CD4-positive, alpha-beta T cell treated with Interleukin-10 for 1 hour (primary cell): Measurements from ENCODE around the gene RPL22L1.
"Not testable (repeated sequence)": the region's sequence is repeated elsewhere in the genome, so short reads cannot be mapped to it uniquely, and the experiment has no call there.

ENCODE experiments used
- DNase-seq: peaks from one replicate; pipeline ENCODE4 v3.0.0-alpha.2; 2020

The RPL22L1 gene

DNA sequence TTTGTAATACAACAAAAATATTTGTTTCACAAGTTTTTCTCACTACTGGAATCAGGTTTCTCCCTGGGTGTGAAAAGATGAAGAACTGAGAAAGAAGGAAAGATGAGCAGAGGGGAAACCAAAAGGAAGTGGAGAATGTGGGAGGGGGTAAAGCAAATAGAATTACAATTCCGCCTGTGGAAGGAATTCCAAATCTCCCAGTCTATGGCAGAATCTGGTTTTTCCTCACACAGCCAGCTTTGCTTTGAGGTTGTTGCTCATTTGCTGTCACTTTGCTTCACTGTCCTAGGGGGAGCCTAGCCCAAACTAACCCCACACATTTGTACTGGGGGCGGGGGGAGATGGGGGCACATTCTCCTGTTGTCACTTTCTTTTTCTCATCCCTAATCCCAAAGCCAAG, 43.9 kb downstream of the RPL22L1 start:
- no peak for DNase-seq

DNA sequence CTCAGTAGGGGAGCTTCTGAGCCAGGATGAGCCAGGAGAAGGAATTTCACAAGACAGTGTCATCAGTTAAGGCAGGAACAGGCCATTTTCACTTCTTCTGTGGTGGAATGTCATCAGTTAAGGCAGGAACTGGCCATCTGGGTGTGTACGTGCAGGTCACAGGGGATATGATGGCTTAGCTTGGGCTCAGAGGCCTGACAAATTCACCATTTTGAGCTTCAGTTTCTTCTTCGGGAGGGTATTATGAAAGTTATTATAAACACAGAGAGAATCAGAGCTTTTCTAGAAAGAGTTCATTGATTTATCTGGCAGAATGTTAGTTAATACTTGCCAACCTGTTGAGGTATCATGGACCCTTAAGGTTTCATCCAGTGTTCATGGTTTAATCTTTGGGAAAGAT, 46.4 kb downstream of the RPL22L1 start:
- DNase-seq, result not testable (repeated sequence)

DNA sequence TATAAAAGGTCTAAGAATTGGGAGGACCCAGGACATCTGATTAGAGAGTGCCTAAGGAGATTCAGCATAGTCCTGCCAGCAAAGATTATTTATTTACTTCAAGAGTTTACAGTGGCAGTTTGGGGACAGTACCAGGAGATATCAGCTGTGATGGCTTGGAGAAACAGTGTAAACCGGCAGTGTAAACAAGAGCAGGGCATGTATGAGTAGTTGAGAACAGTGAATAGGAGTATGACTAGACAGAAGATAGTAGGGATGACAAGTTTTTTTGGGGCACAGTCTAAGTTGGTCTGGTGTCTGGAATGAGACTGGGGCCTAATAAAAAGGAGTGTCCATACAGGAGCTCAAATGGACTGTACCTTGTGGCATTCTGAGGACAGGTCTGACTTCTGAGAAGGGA, 51.7 kb downstream of the RPL22L1 start:
- not testable (repeated sequence) for DNase-seq

- DNase-seq, result not testable (repeated sequence)
These were observed 52.5 kb downstream of the RPL22L1 start for GRCh38 chr3:170817471-170817870.

DNA sequence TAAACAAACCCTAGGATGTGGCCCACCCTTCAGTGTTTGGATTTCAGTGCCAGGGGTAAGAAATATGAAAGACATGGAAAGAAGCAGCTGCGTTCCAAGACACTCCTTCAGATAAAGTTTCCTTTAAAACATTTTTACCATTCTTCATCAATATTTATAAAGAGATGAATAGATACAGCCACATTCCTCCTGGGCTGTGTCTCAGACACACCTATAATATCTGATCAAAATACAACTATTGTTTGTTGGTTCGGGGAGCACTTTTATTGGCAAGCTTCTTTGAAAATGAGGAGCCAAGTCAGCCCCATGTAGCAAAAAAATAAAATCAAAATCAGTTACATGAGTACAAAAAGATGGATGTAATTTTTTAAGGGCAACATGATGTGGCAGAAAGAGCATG, 53.2 kb downstream of the RPL22L1 start:
- no peak for DNase-seq

- DNase-seq, result no peak
These were observed 53.7 kb downstream of the RPL22L1 start for GRCh38 chr3:170816341-170816740.

DNA sequence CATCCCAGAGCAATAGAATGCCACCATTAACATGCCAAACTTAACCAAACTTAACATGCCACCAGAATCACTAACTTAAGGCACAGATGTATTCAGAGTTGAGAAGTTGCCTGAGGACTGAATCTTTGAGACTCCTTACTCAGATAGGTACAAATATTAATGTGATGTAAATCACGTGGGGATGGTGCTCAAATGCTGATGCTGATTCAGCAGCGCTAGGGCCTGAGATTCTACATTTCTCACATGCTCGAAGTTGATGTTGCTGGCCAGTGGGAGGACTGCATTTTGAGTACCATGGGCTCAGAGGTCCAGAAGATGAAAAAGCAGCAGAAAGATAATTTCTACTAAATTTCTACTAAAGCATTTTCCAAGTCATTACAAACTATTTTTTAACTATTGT, 54.1 kb downstream of the RPL22L1 start:
- DNase-seq, result no peak

DNA sequence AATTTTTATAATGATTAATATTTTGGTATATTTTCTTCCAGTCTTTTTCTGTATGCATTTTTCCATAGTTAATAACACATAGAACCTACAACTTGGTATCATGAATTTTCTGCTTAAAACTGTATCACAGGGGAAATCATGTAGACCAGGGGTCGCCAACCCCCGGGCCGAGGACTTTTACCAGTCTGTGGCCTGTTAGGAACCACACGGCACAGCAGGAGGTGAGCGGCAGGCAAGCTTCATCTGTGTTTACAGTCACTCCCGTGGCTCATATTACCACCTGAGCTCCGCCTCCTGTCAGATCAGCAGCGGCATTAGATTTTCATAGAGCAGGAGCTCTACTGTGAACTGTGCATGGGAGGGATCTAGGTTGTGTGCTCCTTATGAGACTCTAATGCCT, 54.7 kb downstream of the RPL22L1 start:
- DNase-seq, result no peak
